ENCODE measurements around the gene ISYNA1. TPM values are rescaled to one million over a fixed set of nuclear protein-coding genes. Genes with fewer than 3 reads are reported as not detected.

Gene ISYNA1
- total and polyA plus RNA-seq, 10 of the 15 experiments (the other 5 are each of a cell fraction or from before 2014, with no cell fraction given): 1.9 to 37.0 (median 9.1) TPM

GRCh38 chr19:18419195-18419698 is 18.7 kb downstream of the ISYNA1 start, which contains the start of gene SSBP4:
TSS of gene SSBP4 (plus strand) at chr19:18419398. CDS start at chr19:18419649, 251 bp downstream.
- peak within 1 kb of the TSS; percentile 87 for H3K4me3 ChIP-seq
- DNase-seq (ENCODE audit: low read depth, low spot score) (no peak), ATAC-seq (peak; percentile 37), FAIRE-seq (no peak)
- H3K27me3 ChIP-seq (replicated peaks in 1 of 2; ENCODE audit: control insufficient read depth in 2 of 2, insufficient read depth in 2 of 2, low read length in 1 of 2): no peaks in the 10 kb centered on the region
- peak within 1 kb of the TSS; percentile 73 for H3K9ac ChIP-seq (ENCODE audit: control insufficient read depth, insufficient read depth, low read length)
- ChIA-PET RAD21 (ENCODE audit: unreplicated experiment) (interaction anchor here (0.7 to 1.7 kb wide), 5 partner anchors 19 to 215 kb away, joined by 3 to 6 read pairs (median 4); partner anchors contain the start of gene RAB3A), POLR2A (interaction anchor here (0.7 to 2.0 kb wide), 5 partner anchors 9 to 238 kb away, joined by 3 to 6 read pairs (median 3); no protein-coding TSS in a partner anchor), CTCF (interaction anchor here (0.8 to 2.0 kb wide), 8 partner anchors 9 to 140 kb away, joined by 3 to 6 read pairs (median 5); partner anchors contain the start of gene KXD1), SMC1A (ENCODE audit: uncharacterized antibody, unreplicated experiment) (interaction anchor here (1.1 to 2.1 kb wide), 3 partner anchors 9 to 79 kb away, joined by 3 to 7 read pairs (median 5); no protein-coding TSS in a partner anchor)
- no TSS peak for BruUV-seq (replicated peaks)
- in situ Hi-C loops (cut with MboI): no loop called here
- peaks cover 70% of the 10 kb centered on the region for H3K4me1 ChIP-seq (ENCODE audit: control insufficient read depth, insufficient read depth, low read length)
- no peaks in the 10 kb centered on the region; a peak in 1 of 4 replicates for H3K36me3 ChIP-seq (ENCODE audit: control insufficient read depth in 2 of 2, insufficient read depth in 2 of 2, low read length in 1 of 2)
- peak within 1 kb of the TSS; percentile 94 for H3K4me2 ChIP-seq (ENCODE audit: control insufficient read depth, insufficient read depth)
- 0% methylated on average over 35 of the region's 80 CpGs for WGBS (ENCODE audit: insufficient coverage, insufficient replicate concordance, low lambda C conversion rate, missing lambda C conversion rate)
- H3K79me2 ChIP-seq (ENCODE audit: control insufficient read depth, insufficient read depth, low read length): peaks cover 47% of the 10 kb centered on the region
- intact Hi-C loops (cut with micrococcal nuclease; ENCODE audit: unreplicated experiment): loop anchor here (10.0 kb wide), 1 partner anchor 214 kb away; the partner anchor contains the start of gene RAB3A
- H3K27ac ChIP-seq (ENCODE audit: control insufficient read depth, insufficient read depth): peak within 1 kb of the TSS; percentile 72
- peak within 1 kb of the TSS; percentile 66 for H2AFZ ChIP-seq (ENCODE audit: control insufficient read depth, low read depth, low read length)
- H3K9me3 ChIP-seq (replicated peaks; ENCODE audit: control insufficient read depth, insufficient read depth, low read length): no peaks in the 10 kb centered on the region
- no peaks in the 10 kb centered on the region for H4K20me1 ChIP-seq (ENCODE audit: control insufficient read depth, insufficient read depth)
- no peak for TF ChIP-seq KAT2A (conservative IDR thresholded peaks at IDR 0.05; ENCODE audit: control insufficient read depth, low read depth, low read length)
- TF ChIP-seq MLLT1 (IDR thresholded peaks at IDR 0.05): no peak
- no peak for TF ChIP-seq YBX1 (IDR thresholded peaks at IDR 0.05)
- TF ChIP-seq EGR1 (IDR thresholded peaks at IDR 0.05; ENCODE audit: borderline replicate concordance in 1 of 2, low read depth in 2 of 2, low read length in 2 of 2): peak in 1 of 2 experiments; percentile 72; a peak in 1 of 3 replicates
- TF ChIP-seq CHD4 (IDR thresholded peaks at IDR 0.05): no peak
- TF ChIP-seq IKZF1 (conservative IDR thresholded peaks at IDR 0.05): peak; percentile 98
- no peak for TF ChIP-seq SP1 (IDR thresholded peaks at IDR 0.05; ENCODE audit: low read depth, low read length)
- TF ChIP-seq SIN3A (IDR thresholded peaks at IDR 0.05; ENCODE audit: low read depth, low read length): peak; percentile 68
- no peak for TF ChIP-seq BCL11A (IDR thresholded peaks at IDR 0.05; ENCODE audit: low read depth, low read length)
- TF ChIP-seq SMAD1 (IDR thresholded peaks at IDR 0.05; ENCODE audit: low read depth, partially characterized antibody): no peak
- TF ChIP-seq CBX5 (IDR thresholded peaks at IDR 0.05; ENCODE audit: low read depth): no peak
- no peak for TF ChIP-seq EZH2 (IDR thresholded peaks at IDR 0.05; ENCODE audit: borderline replicate concordance, control insufficient read depth, low read depth, low read length)
- TF ChIP-seq STAT1 (conservative IDR thresholded peaks at IDR 0.05): no peak
- TF ChIP-seq TCF12 (IDR thresholded peaks at IDR 0.05; ENCODE audit: low read depth, low read length): no peak
- peak in 2 of 3 experiments; percentile 14 to 34; a peak in 2 of 6 replicates for TF ChIP-seq CTCF (IDR thresholded peaks at IDR 0.05 in 2 of 3, conservative IDR thresholded peaks at IDR 0.05 in 1 of 3; ENCODE audit: control insufficient read depth in 2 of 3, extremely low read depth in 1 of 3, insufficient read depth in 1 of 3, low read depth in 3 of 3, low read length in 3 of 3)
- TF ChIP-seq SUPT20H (IDR thresholded peaks at IDR 0.05; ENCODE audit: borderline replicate concordance, control insufficient read depth, low read depth, low read length): no peak
- no peak for TF ChIP-seq ZNF274 (IDR thresholded peaks at IDR 0.05; ENCODE audit: insufficient read depth, insufficient read length)
- peak; percentile 79 for TF ChIP-seq GATAD2B (conservative IDR thresholded peaks at IDR 0.05; ENCODE audit: low read depth)
- TF ChIP-seq RFX5 (IDR thresholded peaks at IDR 0.05; ENCODE audit: low read depth, low read length): no peak
